Right lobe of liver (tissue), 4 donors: Measurements from ENCODE around the gene VWC2.

Experiments used
- CTCF ChIP-seq, 4 donors: fragments of 200-600 bp in 3 of 4; fragments of 450-650 bp in 1 of 4; IDR thresholded peaks; one replicate each; pipeline versions ENCODE4 v1.5.1 to v1.8.0; 2016 to 2022; ENCODE audit warnings: antibody characterized with exemption in 4 of 4, mild to moderate bottlenecking in 2 of 4
- POLR2A ChIP-seq: fragments of 450-650 bp; IDR thresholded peaks from one replicate; pipeline ENCODE4 v1.6.1; 2017; ENCODE audit warnings: antibody characterized with exemption, mild to moderate bottlenecking
- donor health status: DM: no; HTN: no; CAD: no.
- donor health status: DM: no; HTN: no; CAD: no.
- donor health status: DM: no; HTN: yes; CAD: no.

- TF ChIP-seq CTCF (IDR thresholded peaks at IDR 0.05) = no peak
- TF ChIP-seq POLR2A = no peak
Observed at GRCh38 chr7:49789736-49790135, 16.3 kb downstream of the VWC2 start.
